ENCODE data around the gene SPATA24.

- TF ChIP-seq CTCF (conservative IDR thresholded peaks at IDR 0.05 in 1 of 2, IDR thresholded peaks at IDR 0.05 in 1 of 2; ENCODE audit: low read depth in 1 of 2, low read length in 2 of 2), result no peak
- TF ChIP-seq EZH2 (IDR thresholded peaks at IDR 0.05; ENCODE audit: low read length, missing control alignments), result no peak
Observed at GRCh38 chr5:139397921-139398320, 6.0 kb downstream of the SPATA24 start.

All from fibroblast of lung (primary cell).